ENCODE results near the gene EPHB1. TPM values are rescaled to one million over a fixed set of nuclear protein-coding genes. Genes with fewer than 3 reads are reported as not detected.

The EPHB1 gene
- polyA plus RNA-seq, 1 donor from 2014 or later = 18.7 TPM

GRCh38 chr3:134965865-134966481 lies 170.9 kb downstream of the EPHB1 start:
- H3K27me3 ChIP-seq (ENCODE audit: insufficient read depth, low read depth, low read length) = no peaks in the 10 kb centered on the region
- H3K4me2 ChIP-seq (ENCODE audit: low read length) = no peak overlapping the region
- no peaks in the 10 kb centered on the region for H3K9me2 ChIP-seq (ENCODE audit: insufficient read depth, low read length)
- H2AFZ ChIP-seq (ENCODE audit: low read depth, low read length) = no peak overlapping the region
- no peak for TF ChIP-seq TAF1 (IDR thresholded peaks at IDR 0.05; ENCODE audit: low read depth)
- no peak for TF ChIP-seq REST (IDR thresholded peaks at IDR 0.05; ENCODE audit: borderline replicate concordance)
- TF ChIP-seq EZH2 (IDR thresholded peaks at IDR 0.05; ENCODE audit: borderline replicate concordance, insufficient read depth, low read length, poor library complexity, severe bottlenecking) = no peak
- no peak for TF ChIP-seq POLR2AphosphoS5 (IDR thresholded peaks at IDR 0.05)
- H3K36me3 ChIP-seq (ENCODE audit: insufficient read depth, low read length) = peaks cover 5% of the 10 kb centered on the region
- no peak overlapping the region for H3K4me3 ChIP-seq (ENCODE audit: low read length)
- no peak overlapping the region for H3K9ac ChIP-seq (ENCODE audit: low read length)
- H3K9me3 ChIP-seq (ENCODE audit: low read length) = no peaks in the 10 kb centered on the region
- H4K20me1 ChIP-seq (ENCODE audit: insufficient read depth) = no peaks in the 10 kb centered on the region
- no peaks in the 10 kb centered on the region for H3K79me2 ChIP-seq (replicated peaks; ENCODE audit: insufficient read depth, low read length)
- H3K27ac ChIP-seq (ENCODE audit: low read length) = no peak overlapping the region
- H3F3A ChIP-seq (ENCODE audit: insufficient read depth, low read length, poor library complexity, severe bottlenecking) = no peaks in the 10 kb centered on the region

- Histone ChIP-seq H3K79me2 (replicated peaks; ENCODE audit: insufficient read depth, low read length) (no peaks in the 10 kb centered on the region), H3K27ac (ENCODE audit: low read length) (no peak overlapping the region), H3K36me3 (ENCODE audit: insufficient read depth, low read length) (no peaks in the 10 kb centered on the region), H2AFZ (ENCODE audit: low read depth, low read length) (no peak overlapping the region), H3K27me3 (ENCODE audit: insufficient read depth, low read depth, low read length) (no peaks in the 10 kb centered on the region), H3K4me2 (ENCODE audit: low read length) (no peak overlapping the region), H4K20me1 (ENCODE audit: insufficient read depth) (no peaks in the 10 kb centered on the region), H3K9me2 (ENCODE audit: insufficient read depth, low read length) (no peaks in the 10 kb centered on the region), H3K9me3 (ENCODE audit: low read length) (no peaks in the 10 kb centered on the region), H3K4me3 (ENCODE audit: low read length) (no peak overlapping the region), H3F3A (ENCODE audit: insufficient read depth, low read length, poor library complexity, severe bottlenecking) (no peaks in the 10 kb centered on the region), H3K9ac (ENCODE audit: low read length) (no peak overlapping the region)
- no peak for TF ChIP-seq POLR2AphosphoS5 (IDR thresholded peaks at IDR 0.05)
- no peak for TF ChIP-seq EP300 (conservative IDR thresholded peaks at IDR 0.05; ENCODE audit: poor library complexity, severe bottlenecking)
- no peak for TF ChIP-seq CTCF (IDR thresholded peaks at IDR 0.05; ENCODE audit: poor library complexity, severe bottlenecking)
- TF ChIP-seq REST (IDR thresholded peaks at IDR 0.05; ENCODE audit: borderline replicate concordance) = no peak
- TF ChIP-seq MXI1 (conservative IDR thresholded peaks at IDR 0.05; ENCODE audit: poor library complexity, severe bottlenecking) = no peak
- no peak for TF ChIP-seq RAD21 (conservative IDR thresholded peaks at IDR 0.05)
These were observed 175.8 kb downstream of the EPHB1 start for GRCh38 chr3:134970895-134971294.
